PC-3 (cell line): Measurements from ENCODE around the gene COL13A1. TPM values are rescaled to one million over a fixed set of nuclear protein-coding genes. Genes with fewer than 3 reads are reported as not detected.
A peak's percentile ranks its signal among the peaks of the same experiment; 100 is the strongest.

Source experiments
- ATAC-seq: fragments of 200-7000 bp; cut with Tn5 transposase; 2 replicates; pipeline ENCODE4 v1.9.1; 2020; ENCODE audit warnings: mild to moderate bottlenecking, moderate library complexity
- BruUV-seq: library from RNA; stranded (reverse); fragments of 400-500 nt; replicated peaks from 2 replicates; lab custom pipeline; 2021; lab: Mats Ljungman, UMichigan
- CTCF ChIA-PET: fragments of 300-600 bp; sonication (Branson Sonifier 250); formaldehyde crosslinking; loops from one replicate; lab custom pipeline; 2022; ENCODE audit warnings: antibody characterized with exemption; lab: Charles Lee
- POLR2A ChIA-PET: fragments of 300-600 bp; sonication (Branson Sonifier 250); formaldehyde crosslinking; loops from one replicate; lab custom pipeline; 2022; ENCODE audit warnings: antibody characterized with exemption; ENCODE audit not compliant: unreplicated experiment; lab: Charles Lee
- DNase-seq: peaks from one replicate; pipeline ENCODE4 v3.0.0-alpha.2; 2015
- H2AFZ ChIP-seq: fragments of 300-600 bp; sonication (generic); 2 replicates; pipeline ENCODE4 v1.6.0; 2016; ENCODE audit warnings: antibody characterized with exemption, low read length
- H3F3A ChIP-seq: fragments of 300-600 bp; sonication (generic); one replicate; pipeline ENCODE4 v1.6.0; 2017; ENCODE audit warnings: antibody characterized with exemption, low read length, control low read depth, mild to moderate bottlenecking; ENCODE audit not compliant: unreplicated experiment
- H3K27ac ChIP-seq: fragments of 300-600 bp; sonication (generic); 2 replicates; pipeline ENCODE4 v1.5.1; 2016; ENCODE audit warnings: mild to moderate bottlenecking, low read length
- H3K27me3 ChIP-seq: fragments of 300-600 bp; sonication (generic); 2 replicates; pipeline ENCODE4 v1.6.1; 2016; ENCODE audit warnings: low read length, mixed read lengths
- H3K36me3 ChIP-seq: fragments of 300-600 bp; sonication (generic); 2 replicates; pipeline ENCODE4 v1.6.1; 2016; ENCODE audit warnings: low read depth, mixed run types, low read length, mixed read lengths
- H3K4me1 ChIP-seq: fragments of 300-600 bp; sonication (generic); 2 replicates; pipeline ENCODE4 v1.5.1; 2016; ENCODE audit warnings: low read length; ENCODE audit not compliant: insufficient read depth
- H3K4me2 ChIP-seq: fragments of 300-600 bp; sonication (generic); 2 replicates; pipeline ENCODE4 v1.6.0; 2016; ENCODE audit warnings: low read length
- H3K4me3 ChIP-seq: fragments of 300-600 bp; sonication (generic); 2 replicates; pipeline ENCODE4 v1.5.1; 2016; ENCODE audit warnings: mild to moderate bottlenecking, low read length, mixed read lengths
- H3K79me2 ChIP-seq: fragments of 300-600 bp; sonication (generic); 2 replicates; pipeline ENCODE4 v1.6.1; 2017; ENCODE audit warnings: low read length, mixed read lengths
- H3K9ac ChIP-seq: fragments of 300-600 bp; sonication (generic); 2 replicates; pipeline ENCODE4 v1.6.0; 2016; ENCODE audit warnings: mild to moderate bottlenecking, low read length
- H3K9me2 ChIP-seq: fragments of 300-600 bp; sonication (generic); replicated peaks from 2 replicates; pipeline ENCODE4 v1.6.1; 2016; ENCODE audit warnings: mixed run types, low read length, mixed read lengths
- H3K9me3 ChIP-seq: fragments of 300-600 bp; sonication (generic); 2 replicates; pipeline ENCODE4 v1.6.1; 2016; ENCODE audit warnings: low read length, mixed read lengths
- H4K20me1 ChIP-seq: fragments of 300-600 bp; sonication (generic); 2 replicates; pipeline ENCODE4 v1.6.1; 2016; ENCODE audit warnings: low read length, mixed read lengths
- EZH2 ChIP-seq: fragments of 300-600 bp; sonication (generic); IDR thresholded peaks from one replicate; pipeline ENCODE4 v1.6.1; 2017; ENCODE audit warnings: antibody characterized with exemption, mild to moderate bottlenecking, low read length; ENCODE audit not compliant: unreplicated experiment
- EZH2phosphoT487 ChIP-seq: fragments of 300-600 bp; sonication (generic); IDR thresholded peaks from 2 replicates; pipeline ENCODE4 v1.6.1; 2018; ENCODE audit warnings: mild to moderate bottlenecking, antibody characterized with exemption, low read length, borderline replicate concordance
- intact Hi-C: fragments of 100-400 bp; cut with micrococcal nuclease; formaldehyde crosslinking; loops from 2 replicates; pipeline ENCODE4 v1.9.0; 2023
- total RNA-seq: library from RNA; depleted of rRNA; stranded (reverse); fragments of >200 nt; gene quantifications from 2 replicates; pipeline ENCODE4 v1.2.3, GENCODE V29; 2014
- TF ChIP-seq, protein P1 (sequence below): fragments of 300-600 bp; sonication (generic); conservative IDR thresholded peaks from 2 replicates; pipeline ENCODE4 v1.5.1; 2017; ENCODE audit warnings: antibody characterized with exemption, low read depth, mild to moderate bottlenecking, low read length

COL13A1 gene
- total RNA-seq, 1 experiment from 2014 or later, result 201 TPM

DNA sequence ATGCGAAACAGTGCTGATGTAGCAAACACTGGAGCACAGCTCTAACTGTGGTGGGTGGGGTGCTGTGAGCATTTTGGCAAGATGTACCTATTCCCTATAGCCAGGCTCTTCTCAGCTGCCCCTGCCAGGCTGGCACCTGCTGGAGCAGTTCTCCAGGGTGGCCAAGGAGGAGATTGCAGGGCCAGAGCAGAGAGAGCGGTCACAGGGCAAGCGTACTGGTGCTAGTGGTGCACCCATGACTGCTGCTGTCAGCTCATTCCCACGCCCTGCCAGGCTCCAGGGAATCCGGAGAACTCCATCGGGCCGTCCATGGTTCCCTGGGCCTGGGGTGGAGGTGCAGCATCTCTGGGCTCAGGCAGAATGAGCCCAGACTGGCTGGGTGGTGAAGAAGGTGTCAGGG lies 2.1 kb downstream of the COL13A1 start:
- H3K4me3 ChIP-seq, result peak overlapping the region; percentile 70

GRCh38 chr10:69804775-69805174 lies 3.1 kb downstream of the COL13A1 start:
- intact Hi-C loops, result loop anchor here (5.0 kb wide), 1 partner anchor 287 kb away; no protein-coding TSS in a partner anchor
- H3K27me3 ChIP-seq, result no peaks in the 10 kb centered on the region
- H3K27ac ChIP-seq, result no peak overlapping the region
- peaks cover 24% of the 10 kb centered on the region for H3K36me3 ChIP-seq
- peak overlapping the region; percentile 70 for H3K4me3 ChIP-seq
- peaks cover 56% of the 10 kb centered on the region for H3K4me1 ChIP-seq
- H3K9me3 ChIP-seq, result no peaks in the 10 kb centered on the region
- peaks cover 80% of the 10 kb centered on the region for H3K79me2 ChIP-seq
- peaks cover 46% of the 10 kb centered on the region for H4K20me1 ChIP-seq
- no peak overlapping the region for H2AFZ ChIP-seq
- CTCF ChIA-PET, result interaction anchor here (0.5 to 1.0 kb wide), 2 partner anchors 110 to 1580 kb away, joined by 5 to 7 read pairs; no protein-coding TSS in a partner anchor
- no peak for ATAC-seq
- no peaks in the 10 kb centered on the region for H3F3A ChIP-seq
- DNase-seq, result no peak
- H3K4me2 ChIP-seq, result peak overlapping the region; percentile 82
- TF ChIP-seq, protein P1, sequence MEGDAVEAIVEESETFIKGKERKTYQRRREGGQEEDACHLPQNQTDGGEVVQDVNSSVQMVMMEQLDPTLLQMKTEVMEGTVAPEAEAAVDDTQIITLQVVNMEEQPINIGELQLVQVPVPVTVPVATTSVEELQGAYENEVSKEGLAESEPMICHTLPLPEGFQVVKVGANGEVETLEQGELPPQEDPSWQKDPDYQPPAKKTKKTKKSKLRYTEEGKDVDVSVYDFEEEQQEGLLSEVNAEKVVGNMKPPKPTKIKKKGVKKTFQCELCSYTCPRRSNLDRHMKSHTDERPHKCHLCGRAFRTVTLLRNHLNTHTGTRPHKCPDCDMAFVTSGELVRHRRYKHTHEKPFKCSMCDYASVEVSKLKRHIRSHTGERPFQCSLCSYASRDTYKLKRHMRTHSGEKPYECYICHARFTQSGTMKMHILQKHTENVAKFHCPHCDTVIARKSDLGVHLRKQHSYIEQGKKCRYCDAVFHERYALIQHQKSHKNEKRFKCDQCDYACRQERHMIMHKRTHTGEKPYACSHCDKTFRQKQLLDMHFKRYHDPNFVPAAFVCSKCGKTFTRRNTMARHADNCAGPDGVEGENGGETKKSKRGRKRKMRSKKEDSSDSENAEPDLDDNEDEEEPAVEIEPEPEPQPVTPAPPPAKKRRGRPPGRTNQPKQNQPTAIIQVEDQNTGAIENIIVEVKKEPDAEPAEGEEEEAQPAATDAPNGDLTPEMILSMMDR, result no peak
- no peak for TF ChIP-seq EZH2phosphoT487
- TF ChIP-seq EZH2, result no peak
- no TSS peak for BruUV-seq
- no peaks in the 10 kb centered on the region for H3K9me2 ChIP-seq
- peak overlapping the region; percentile 75; the same call in 1 of the 2 replicates for H3K9ac ChIP-seq
- POLR2A ChIA-PET, result no interaction called here

More for the DNA sequence above, 2.1 kb downstream of the COL13A1 start:
- POLR2A ChIA-PET, result no interaction called here
- BruUV-seq, result no TSS peak
- no peaks in the 10 kb centered on the region for H3K9me3 ChIP-seq
- H3K27ac ChIP-seq, result no peak overlapping the region
- DNase-seq (peak; percentile 38), ATAC-seq (peak; percentile 4)
- no peaks in the 10 kb centered on the region for H3K9me2 ChIP-seq
- intact Hi-C loops, result loop anchor here (1.0 to 5.0 kb wide), 2 partner anchors 70 to 287 kb away; no protein-coding TSS in a partner anchor
- H3K79me2 ChIP-seq, result peaks cover 71% of the 10 kb centered on the region
- TF ChIP-seq EZH2, result no peak
- peaks cover 57% of the 10 kb centered on the region for H3K4me1 ChIP-seq
- H2AFZ ChIP-seq, result no peak overlapping the region
- peaks cover 36% of the 10 kb centered on the region; the same call in 1 of the 2 replicates for H4K20me1 ChIP-seq
- H3K36me3 ChIP-seq, result peaks cover 15% of the 10 kb centered on the region
- H3K9ac ChIP-seq, result peak overlapping the region; percentile 75
- H3K4me2 ChIP-seq, result peak overlapping the region; percentile 82
- no peaks in the 10 kb centered on the region for H3F3A ChIP-seq
- no peaks in the 10 kb centered on the region for H3K27me3 ChIP-seq
- CTCF ChIA-PET, result interaction anchor here (0.9 to 1.2 kb wide), 2 partner anchors 60 to 111 kb away, joined by 4 read pairs; no protein-coding TSS in a partner anchor

DNA sequence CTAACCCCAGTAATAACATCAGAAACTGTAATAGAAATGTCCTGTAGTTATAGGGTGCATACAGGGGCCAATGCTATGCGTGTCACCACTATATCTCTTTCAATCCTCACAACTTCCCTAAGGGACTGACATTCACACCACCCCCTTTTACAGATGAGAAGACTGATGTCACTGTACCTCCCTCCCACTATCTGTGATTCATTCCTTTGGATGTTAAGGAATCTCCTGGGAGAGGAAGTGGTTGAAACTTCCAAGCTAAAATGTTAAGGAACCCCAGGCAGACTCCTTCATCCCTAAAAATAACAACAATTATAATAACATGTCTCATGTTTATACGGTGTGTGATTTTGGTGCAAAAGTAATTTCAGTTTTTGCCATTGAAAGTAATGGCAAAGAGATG lies 5.4 kb downstream of the COL13A1 start:
- Histone ChIP-seq H3K9ac (no peak overlapping the region), H3K27ac (peak overlapping the region; percentile 21; the same call in 1 of the 2 replicates), H3K4me1 (peaks cover 43% of the 10 kb centered on the region), H3K4me3 (peak overlapping the region; percentile 22), H2AFZ (no peak overlapping the region), H4K20me1 (peaks cover 65% of the 10 kb centered on the region), H3K79me2 (peaks cover 100% of the 10 kb centered on the region), H3F3A (no peaks in the 10 kb centered on the region), H3K36me3 (peaks cover 27% of the 10 kb centered on the region), H3K4me2 (peak overlapping the region; percentile 82), H3K9me2 (no peaks in the 10 kb centered on the region), H3K27me3 (no peaks in the 10 kb centered on the region), H3K9me3 (no peaks in the 10 kb centered on the region)
- intact Hi-C loops, result loop anchor here (1.0 kb wide), 1 partner anchor 57 kb away; no protein-coding TSS in a partner anchor
- no TSS peak for BruUV-seq
- ChIA-PET CTCF (interaction anchor here (1.6 kb wide), 1 partner anchor 107 kb away, joined by 4 read pairs; no protein-coding TSS in a partner anchor), POLR2A (interaction anchor here (0.9 kb wide), 1 partner anchor 20 kb away, joined by 3 read pairs; no protein-coding TSS in a partner anchor)
- ATAC-seq (peak; percentile 30), DNase-seq (peak; percentile 97)
- TF ChIP-seq, protein P1, result no peak
- no peak for TF ChIP-seq EZH2phosphoT487
- TF ChIP-seq EZH2, result no peak
